K562 (cell line): ENCODE data around the gene OGT. TPM values are rescaled to one million over a fixed set of nuclear protein-coding genes. Genes with fewer than 3 reads are reported as not detected.

Source experiments
- CCAR2 ChIP-seq: fragments of 200-400 bp; formaldehyde crosslinking; IDR thresholded peaks from 2 replicates; pipeline ENCODE4 v1.6.1; 2017; ENCODE audit warnings: mild to moderate bottlenecking, low read depth, low read length
- CHD2 ChIP-seq: IDR thresholded peaks from 2 replicates; pipeline ENCODE4 v1.6.1; 2011; ENCODE audit warnings: low read depth, low read length
- MAFG ChIP-seq: fragments of 450-650 bp; conservative IDR thresholded peaks from 2 replicates; pipeline ENCODE4 v1.6.1; 2016; ENCODE audit warnings: missing genetic modification characterization, missing compliant biosample characterization
- MIER1 ChIP-seq: fragments of 450-650 bp; IDR thresholded peaks from 2 replicates; pipeline ENCODE4 v1.6.1; 2016; ENCODE audit warnings: antibody characterized with exemption, mild to moderate bottlenecking, low read depth
- NEUROD1 ChIP-seq: fragments of 150-350 bp; IDR thresholded peaks from 2 replicates; pipeline ENCODE4 v1.6.1; 2014; ENCODE audit warnings: borderline replicate concordance, low read length, low read depth; ENCODE audit not compliant: partially characterized antibody
- NFYB ChIP-seq: IDR thresholded peaks from 2 replicates; pipeline ENCODE4 v1.6.1; 2011; ENCODE audit warnings: mild to moderate bottlenecking, moderate library complexity; ENCODE audit not compliant: insufficient read length; ENCODE audit errors: extremely low read depth
- RBM14 ChIP-seq: fragments of 200-400 bp; formaldehyde crosslinking; IDR thresholded peaks from 2 replicates; pipeline ENCODE4 v1.6.1; 2018; ENCODE audit warnings: low read depth, mild to moderate bottlenecking, low read length, moderate library complexity, borderline replicate concordance; ENCODE audit not compliant: insufficient read depth
- SLC30A9 ChIP-seq: fragments of 250-450 bp; sonication (Bioruptor Pico); IDR thresholded peaks from 2 replicates; pipeline ENCODE4 v1.8.0; 2022; ENCODE audit warnings: mild to moderate bottlenecking, moderate library complexity
- ZNF140 ChIP-seq: fragments of 250-450 bp; sonication (Bioruptor Pico); IDR thresholded peaks from 2 replicates; pipeline ENCODE4 v1.8.0; 2021; ENCODE audit warnings: moderate library complexity, mild to moderate bottlenecking, inconsistent platforms
- ZNF764 ChIP-seq: fragments of 250-450 bp; sonication (Bioruptor Pico); IDR thresholded peaks from 2 replicates; pipeline ENCODE4 v1.4.0; 2020; ENCODE audit warnings: low read depth, mild to moderate bottlenecking, moderate library complexity
- polyA plus RNA-seq, 8 experiments: library from polyadenylated mRNA; depleted of rRNA in 4 of 8; stranded (reverse) in 5 of 8; unstranded in 3 of 8; fragments of >200 nt; fragmentation: Nextera tagmentation in 2 of 8; fragmentation: Illumina TruSeq in 1 of 8; extraction: Ambion mirVana in 2 of 8; extraction: Trizol in 1 of 8; gene quantifications; 2 replicates each; pipeline versions ENCODE4 v1.2.1 to v1.2.3, GENCODE V29; 2011 to 2014; ENCODE audit warnings: inconsistent platforms in 1 of 8, missing spikeins in 1 of 8
- total RNA-seq, 7 experiments: library from RNA; depleted of rRNA in 6 of 7; stranded (reverse); fragments of >200 nt in 6 of 7; fragmentation: Illumina TruSeq in 2 of 7; extraction: Trizol in 2 of 7; gene quantifications; 2 replicates each; pipeline versions ENCODE4 v1.2.1 to v1.2.3, GENCODE V29; 2011 to 2021; ENCODE audit warnings: low replicate concordance in 1 of 7
- TF ChIP-seq, protein P1 (sequence below): fragments of 450-650 bp; IDR thresholded peaks from 2 replicates; pipeline ENCODE4 v1.7.1; 2018; ENCODE audit warnings: mild to moderate bottlenecking, low read depth; ENCODE audit not compliant: partially characterized antibody

The OGT gene
- total and polyA plus RNA-seq, 9 of the 15 experiments (the other 6 are each of a cell fraction or from before 2014, with no cell fraction given): 38.9 to 347 (median 117) TPM

- TF ChIP-seq, protein P1, sequence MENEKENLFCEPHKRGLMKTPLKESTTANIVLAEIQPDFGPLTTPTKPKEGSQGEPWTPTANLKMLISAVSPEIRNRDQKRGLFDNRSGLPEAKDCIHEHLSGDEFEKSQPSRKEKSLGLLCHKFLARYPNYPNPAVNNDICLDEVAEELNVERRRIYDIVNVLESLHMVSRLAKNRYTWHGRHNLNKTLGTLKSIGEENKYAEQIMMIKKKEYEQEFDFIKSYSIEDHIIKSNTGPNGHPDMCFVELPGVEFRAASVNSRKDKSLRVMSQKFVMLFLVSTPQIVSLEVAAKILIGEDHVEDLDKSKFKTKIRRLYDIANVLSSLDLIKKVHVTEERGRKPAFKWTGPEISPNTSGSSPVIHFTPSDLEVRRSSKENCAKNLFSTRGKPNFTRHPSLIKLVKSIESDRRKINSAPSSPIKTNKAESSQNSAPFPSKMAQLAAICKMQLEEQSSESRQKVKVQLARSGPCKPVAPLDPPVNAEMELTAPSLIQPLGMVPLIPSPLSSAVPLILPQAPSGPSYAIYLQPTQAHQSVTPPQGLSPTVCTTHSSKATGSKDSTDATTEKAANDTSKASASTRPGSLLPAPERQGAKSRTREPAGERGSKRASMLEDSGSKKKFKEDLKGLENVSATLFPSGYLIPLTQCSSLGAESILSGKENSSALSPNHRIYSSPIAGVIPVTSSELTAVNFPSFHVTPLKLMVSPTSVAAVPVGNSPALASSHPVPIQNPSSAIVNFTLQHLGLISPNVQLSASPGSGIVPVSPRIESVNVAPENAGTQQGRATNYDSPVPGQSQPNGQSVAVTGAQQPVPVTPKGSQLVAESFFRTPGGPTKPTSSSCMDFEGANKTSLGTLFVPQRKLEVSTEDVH: no peak
- TF ChIP-seq SLC30A9 (CRISPR knock-in tag) (no peak), CCAR2 (no peak), NFYB (no peak), MIER1 (no peak), ZNF140 (CRISPR knock-in tag) (no peak), CHD2 (no peak), ZNF764 (CRISPR knock-in tag) (no peak), NEUROD1 (no peak), RBM14 (no peak), MAFG (tag) (no peak)
Observed at GRCh38 chrX:71621603-71622002, 88.7 kb downstream of the OGT start (continued).
